ENCODE data around the gene ECHDC3. TPM values are rescaled to one million over a fixed set of nuclear protein-coding genes. Genes with fewer than 3 reads are reported as not detected.

ECHDC3 gene
- total and polyA plus RNA-seq, 12 donors, result 3.8 to 115 (median 40.3) TPM

DNA sequence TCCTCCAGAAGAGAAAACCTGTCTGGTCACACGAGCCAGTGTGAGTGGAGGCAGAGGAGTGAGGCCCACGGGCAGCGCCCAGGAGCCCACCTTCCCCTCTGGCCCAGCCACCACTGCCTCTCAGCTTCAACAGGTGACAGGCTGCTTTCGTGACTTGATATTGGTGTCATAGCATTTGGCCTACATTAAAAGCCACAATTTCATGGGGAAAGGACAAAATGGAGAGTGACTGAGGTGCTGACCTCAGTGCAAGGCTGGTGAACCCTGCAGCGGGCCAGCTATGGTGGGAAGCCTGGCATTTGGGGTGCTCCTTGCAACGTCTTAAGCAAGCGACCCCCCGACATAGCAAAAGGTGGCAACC, 21.3 kb downstream of the ECHDC3 start:
- Histone ChIP-seq H3K27me3 (no peaks in the 10 kb centered on the region), H3K36me3 (replicated peaks in 1 of 2) (peaks cover 0 to 11% of the 10 kb centered on the region in 2 donors), H3K9me3 (replicated peaks in 1 of 3) (no peaks in the 10 kb centered on the region), H3K4me1 (replicated peaks in 1 of 2) (peaks cover 4 to 5% of the 10 kb centered on the region in 2 donors), H3K4me3 (no peak overlapping the region), H3K27ac (no peak overlapping the region)
- no peak for DNase-seq
- intact Hi-C loops (cut with DNase I), result no loop called here
- WGBS, 4 donors, result 74 to 90% (median 83%) methylated on average over 4 to 8 of the region's 8 CpGs
- no peak for TF ChIP-seq CTCF (IDR thresholded peaks at IDR 0.05)
- TF ChIP-seq POLR2A (IDR thresholded peaks at IDR 0.05), result no peak

DNA sequence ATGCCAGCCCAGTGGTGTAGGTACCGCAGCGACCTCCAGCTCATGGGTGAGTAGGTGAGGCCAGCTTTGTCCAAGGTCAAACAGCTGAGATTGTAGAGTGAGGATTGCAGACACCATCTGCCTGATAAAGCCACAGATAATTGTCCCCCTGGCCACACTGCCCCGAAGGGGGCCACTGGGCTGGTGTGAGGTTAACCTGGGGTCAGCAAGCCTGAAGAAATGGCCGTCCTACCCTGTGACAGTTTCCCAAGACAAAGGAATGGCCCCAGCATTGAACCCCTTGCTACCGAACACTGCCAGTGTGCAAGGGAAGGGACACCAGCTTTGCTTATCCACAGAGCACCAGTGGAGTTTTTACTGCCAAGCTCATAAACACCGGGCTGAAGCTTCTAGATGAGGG, 23.0 kb downstream of the ECHDC3 start:
- Histone ChIP-seq H3K9me3 (replicated peaks in 1 of 3) (no peaks in the 10 kb centered on the region), H3K27me3 (no peaks in the 10 kb centered on the region), H3K4me1 (replicated peaks in 1 of 2) (no peaks in the 10 kb centered on the region), H3K27ac (no peak overlapping the region), H3K36me3 (replicated peaks in 1 of 2) (peaks cover 0 to 11% of the 10 kb centered on the region in 2 donors), H3K4me3 (no peak overlapping the region)
- DNase-seq, result no peak
- intact Hi-C loops (cut with DNase I), result no loop called here
- 81 to 84% (median 82%) methylated on average over 5 to 6 of the region's 6 CpGs for WGBS, 4 donors
- TF ChIP-seq CTCF (IDR thresholded peaks at IDR 0.05) (no peak), POLR2A (IDR thresholded peaks at IDR 0.05) (no peak)

GRCh38 chr10:11772575-11773288, 30.6 kb downstream of the ECHDC3 start:
- Histone ChIP-seq H3K36me3 (replicated peaks in 1 of 2) (no peaks in the 10 kb centered on the region), H3K9me3 (replicated peaks in 1 of 3) (no peaks in the 10 kb centered on the region), H3K27me3 (no peaks in the 10 kb centered on the region), H3K4me3 (no peak overlapping the region), H3K4me1 (replicated peaks in 1 of 2) (no peaks in the 10 kb centered on the region), H3K27ac (no peak overlapping the region)
- no peak for DNase-seq
- intact Hi-C loops (cut with DNase I), result no loop called here
- TF ChIP-seq POLR2A (IDR thresholded peaks at IDR 0.05) (no peak), CTCF (IDR thresholded peaks at IDR 0.05) (no peak)
- WGBS, 4 donors, result 84 to 89% (median 86%) methylated on average over 8 to 16 of the region's 16 CpGs

DNA sequence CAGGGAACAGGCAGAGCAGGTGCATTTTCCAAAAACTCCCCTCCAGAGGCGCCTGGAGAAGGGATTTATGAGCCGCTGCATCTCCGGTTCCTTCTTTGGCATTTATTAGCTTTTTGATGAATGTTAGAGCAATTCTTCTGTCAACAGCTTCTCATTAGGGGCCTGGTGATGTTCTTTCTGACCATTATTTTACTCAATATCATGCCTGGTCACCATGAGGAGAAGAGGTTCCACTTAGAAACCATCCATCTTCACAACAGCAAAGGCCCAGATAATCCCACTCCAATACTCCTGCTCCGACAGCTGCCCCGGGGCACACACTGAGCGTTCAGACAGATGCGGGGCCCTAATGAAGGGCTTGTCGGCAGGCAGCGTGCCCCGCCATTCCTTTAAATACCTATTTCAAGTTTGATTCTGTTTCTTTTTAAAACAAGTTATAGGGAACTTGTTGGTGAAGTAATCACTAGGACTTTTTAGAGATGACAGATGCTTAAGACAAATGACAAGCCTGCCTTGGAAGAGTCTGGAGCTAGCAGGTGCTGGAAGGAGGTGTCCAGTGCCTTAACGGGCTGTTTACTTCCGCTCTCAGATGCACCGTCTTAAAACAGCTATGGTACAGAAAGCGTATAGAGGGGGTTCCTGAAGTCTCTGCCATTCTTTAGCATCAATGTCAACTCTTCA, 31.7 kb downstream of the ECHDC3 start:
- no peak for DNase-seq
- no peak overlapping the region for H3K4me3 ChIP-seq
- H3K27me3 ChIP-seq, result no peaks in the 10 kb centered on the region
- H3K36me3 ChIP-seq (replicated peaks in 1 of 2), result no peaks in the 10 kb centered on the region
- TF ChIP-seq CTCF (IDR thresholded peaks at IDR 0.05), result no peak
- TF ChIP-seq POLR2A (IDR thresholded peaks at IDR 0.05), result no peak
- H3K4me1 ChIP-seq (replicated peaks in 1 of 2), result no peaks in the 10 kb centered on the region
- H3K9me3 ChIP-seq (replicated peaks in 1 of 3), result no peaks in the 10 kb centered on the region
- WGBS, 4 donors, result 76 to 81% (median 78%) methylated on average over 14 of the region's 14 CpGs
- intact Hi-C loops (cut with DNase I), result no loop called here
- H3K27ac ChIP-seq, result no peak overlapping the region

Measured in adrenal gland (tissue), 12 donors.